IMR-90 (cell line): ENCODE results near the gene SLC12A6. TPM values are rescaled to one million over a fixed set of nuclear protein-coding genes. Genes with fewer than 3 reads are reported as not detected.
A peak's percentile ranks its signal among the peaks of the same experiment; 100 is the strongest.

ENCODE experiments used
- ATAC-seq: fragments of 200-7000 bp; cut with Tn5 transposase; 2 replicates; pipeline ENCODE4 v1.9.1; 2020; ENCODE audit warnings: low read depth, mild to moderate bottlenecking, moderate library complexity
- BruUV-seq: library from RNA; stranded (reverse); fragments of 400-500 nt; replicated peaks from 2 replicates; lab custom pipeline; 2021; lab: Mats Ljungman, UMichigan
- CTCF ChIA-PET: fragments of 300-600 bp; formaldehyde crosslinking; extraction: SDS; loops from one replicate; lab custom pipeline; 2021; ENCODE audit warnings: antibody characterized with exemption; lab: Yijun Ruan, JAX
- POLR2A ChIA-PET: fragments of 300-600 bp; sonication (Branson Sonifier 250); formaldehyde crosslinking; loops from one replicate; lab custom pipeline; 2022; ENCODE audit warnings: antibody characterized with exemption; ENCODE audit not compliant: unreplicated experiment; lab: Charles Lee
- DNase-seq: peaks from one replicate; pipeline ENCODE4 v3.0.0; 2013
- H2AFZ ChIP-seq: replicated peaks from 2 replicates; pipeline ENCODE3; 2013; ENCODE audit warnings: low read length, mild to moderate bottlenecking; ENCODE audit not compliant: poor library complexity
- H2AK5ac ChIP-seq: 2 replicates; pipeline ENCODE4 v1.6.1; 2013; ENCODE audit warnings: low read depth, low read length, inconsistent platforms
- H2AK9ac ChIP-seq: replicated peaks from 2 replicates; pipeline ENCODE3; 2013; ENCODE audit warnings: mild to moderate bottlenecking, low read depth, low read length, moderate library complexity; ENCODE audit not compliant: poor library complexity
- H2BK120ac ChIP-seq: 2 replicates; pipeline ENCODE4 v1.6.1; 2013; ENCODE audit warnings: low read depth, low read length, inconsistent platforms
- H2BK15ac ChIP-seq: 3 replicates; pipeline ENCODE4 v1.6.1; 2013; ENCODE audit warnings: low read depth, low read length, inconsistent platforms
- H2BK20ac ChIP-seq: 2 replicates; pipeline ENCODE4 v1.6.1; 2013; ENCODE audit warnings: low read depth, mild to moderate bottlenecking, inconsistent platforms, low read length, moderate library complexity
- H2BK5ac ChIP-seq: 2 replicates; pipeline ENCODE4 v1.6.1; 2013; ENCODE audit warnings: mild to moderate bottlenecking, low read depth, low read length, inconsistent platforms; ENCODE audit not compliant: poor library complexity, severe bottlenecking
- H3K14ac ChIP-seq: replicated peaks from 2 replicates; pipeline ENCODE4 v1.6.1; 2013; ENCODE audit warnings: low read depth, low read length, inconsistent platforms
- H3K18ac ChIP-seq: 2 replicates; pipeline ENCODE4 v1.6.1; 2013; ENCODE audit warnings: low read depth, low read length, control low read depth
- H3K23ac ChIP-seq: 2 replicates; pipeline ENCODE4 v1.6.1; 2013; ENCODE audit warnings: low read depth, low read length, inconsistent platforms
- H3K27ac ChIP-seq: 2 replicates; pipeline ENCODE4 v1.5.1; 2013; ENCODE audit warnings: mild to moderate bottlenecking, control low read depth, low read length; ENCODE audit not compliant: insufficient read depth
- H3K27me3 ChIP-seq: 2 replicates; pipeline ENCODE4 v1.6.1; 2013; ENCODE audit warnings: low read length; ENCODE audit not compliant: control insufficient read depth, insufficient read depth
- H3K36me3 ChIP-seq: 2 replicates; pipeline ENCODE4 v1.6.1; 2013; ENCODE audit warnings: low read length, mixed read lengths; ENCODE audit not compliant: control insufficient read depth, insufficient read depth
- H3K4ac ChIP-seq: 2 replicates; pipeline ENCODE4 v1.6.1; 2013; ENCODE audit warnings: low read depth, low read length, inconsistent platforms
- H3K4me1 ChIP-seq: 2 replicates; pipeline ENCODE4 v1.6.1; 2013; ENCODE audit warnings: low read length, mixed read lengths; ENCODE audit not compliant: control insufficient read depth, insufficient read depth
- H3K4me2 ChIP-seq: 2 replicates; pipeline ENCODE4 v1.6.1; 2013; ENCODE audit warnings: low read depth, mild to moderate bottlenecking, control low read depth, low read length, moderate library complexity
- H3K4me3 ChIP-seq: 2 replicates; pipeline ENCODE4 v1.5.1; 2013; ENCODE audit warnings: low read depth, mild to moderate bottlenecking, control low read depth, low read length, moderate library complexity; ENCODE audit not compliant: insufficient read depth
- H3K56ac ChIP-seq: 2 replicates; pipeline ENCODE4 v1.6.1; 2013; ENCODE audit warnings: low read length, inconsistent platforms; ENCODE audit not compliant: insufficient read depth; ENCODE audit errors: extremely low read depth
- H3K79me1 ChIP-seq, 2 experiments: 2 replicates each; pipeline ENCODE4 v1.6.1; 2013; ENCODE audit warnings: low read length in 2 of 2, inconsistent platforms in 1 of 2, low read depth in 1 of 2
- H3K9ac ChIP-seq: 2 replicates; pipeline ENCODE4 v1.6.1; 2013; ENCODE audit warnings: low read depth, low read length, control low read depth
- H3K9me1 ChIP-seq: 2 replicates; pipeline ENCODE4 v1.6.1; 2013; ENCODE audit warnings: low read length, inconsistent platforms; ENCODE audit not compliant: insufficient read depth
- H3K9me3 ChIP-seq: 2 replicates; pipeline ENCODE4 v1.6.1; 2013; ENCODE audit warnings: low read length; ENCODE audit not compliant: control insufficient read depth, insufficient read depth
- H4K20me1 ChIP-seq: 2 replicates; pipeline ENCODE4 v1.6.1; 2013; ENCODE audit warnings: low read length, inconsistent platforms; ENCODE audit not compliant: insufficient read depth
- H4K5ac ChIP-seq: 2 replicates; pipeline ENCODE4 v1.6.1; 2013; ENCODE audit warnings: mild to moderate bottlenecking, low read depth, low read length, control low read depth
- H4K8ac ChIP-seq, 2 experiments: 2 replicates each; pipeline ENCODE4 v1.6.1; 2013; ENCODE audit warnings: low read depth in 2 of 2, low read length in 2 of 2, control low read depth in 1 of 2, inconsistent platforms in 1 of 2
- H4K91ac ChIP-seq: 2 replicates; pipeline ENCODE4 v1.6.1; 2013; ENCODE audit warnings: low read depth, low read length, inconsistent platforms; ENCODE audit not compliant: insufficient read depth
- BHLHE40 ChIP-seq: fragments of 150-350 bp; IDR thresholded peaks from 2 replicates; pipeline ENCODE4 v1.6.1; 2016; ENCODE audit warnings: mild to moderate bottlenecking, low read depth, low read length
- CEBPB ChIP-seq: IDR thresholded peaks from 2 replicates; pipeline ENCODE4 v1.6.1; 2012; ENCODE audit warnings: low read depth, low read length, improper control_type of control experiment
- CHD1 ChIP-seq: IDR thresholded peaks from 2 replicates; pipeline ENCODE4 v1.6.1; 2012; ENCODE audit warnings: low read depth, low read length, improper control_type of control experiment
- FOS ChIP-seq: fragments of 150-350 bp; IDR thresholded peaks from 2 replicates; pipeline ENCODE4 v1.6.1; 2016; ENCODE audit warnings: low read depth, low read length
- MAFK ChIP-seq: IDR thresholded peaks from 2 replicates; pipeline ENCODE4 v1.6.1; 2012; ENCODE audit warnings: low read depth, low read length, improper control_type of control experiment
- MAZ ChIP-seq: IDR thresholded peaks from 2 replicates; pipeline ENCODE4 v1.6.1; 2012; ENCODE audit warnings: low read depth, mild to moderate bottlenecking, low read length, improper control_type of control experiment, moderate library complexity, borderline replicate concordance
- MXI1 ChIP-seq: IDR thresholded peaks from 2 replicates; pipeline ENCODE4 v1.6.1; 2012; ENCODE audit warnings: low read depth, mild to moderate bottlenecking, low read length, moderate library complexity, borderline replicate concordance
- NFE2L2 ChIP-seq: fragments of 150-350 bp; IDR thresholded peaks from 2 replicates; pipeline ENCODE4 v1.6.1; 2016; ENCODE audit warnings: low read depth, mild to moderate bottlenecking, low read length
- POLR2A ChIP-seq: IDR thresholded peaks from 2 replicates; pipeline ENCODE4 v1.6.1; 2012; ENCODE audit warnings: mild to moderate bottlenecking, low read depth, low read length
- RAD21 ChIP-seq: IDR thresholded peaks from 2 replicates; pipeline ENCODE4 v1.6.1; 2012; ENCODE audit warnings: low read length, improper control_type of control experiment
- RCOR1 ChIP-seq: IDR thresholded peaks from 2 replicates; pipeline ENCODE4 v1.6.1; 2012; ENCODE audit warnings: mild to moderate bottlenecking, low read length, improper control_type of control experiment; ENCODE audit not compliant: insufficient replicate concordance
- RFX5 ChIP-seq: IDR thresholded peaks from 2 replicates; pipeline ENCODE4 v1.8.0; 2012; ENCODE audit warnings: low read depth, mild to moderate bottlenecking, low read length, moderate library complexity
- SMC3 ChIP-seq: fragments of 150-350 bp; IDR thresholded peaks from 2 replicates; pipeline ENCODE4 v1.6.1; 2016; ENCODE audit warnings: low read depth, mild to moderate bottlenecking, antibody characterized with exemption, low read length, moderate library complexity
- USF2 ChIP-seq: fragments of 150-350 bp; IDR thresholded peaks from 2 replicates; pipeline ENCODE4 v1.6.1; 2017; ENCODE audit warnings: mild to moderate bottlenecking, antibody characterized with exemption, low read length, low read depth
- WGBS, 2 experiments: methylation state at CpG; one replicate each; pipeline versions ENCODE4 v1.1.5 to v1.1.7; 2013; ENCODE audit warnings: missing lambda C conversion rate in 2 of 2; ENCODE audit not compliant: insufficient read length in 1 of 2; ENCODE audit errors: extremely low coverage in 2 of 2; 5-methylcytosine and 5-hydroxymethylcytosine counted together
- dilution Hi-C: fragments of 300-500 bp; cut with HindIII; formaldehyde crosslinking; loops from one replicate; pipeline ENCODE4 v1.14.3; 2018; ENCODE audit warnings: low sequenced_read_pairs; ENCODE audit not compliant: unreplicated experiment
- in situ Hi-C: fragments of 300-500 bp; cut with MboI; formaldehyde crosslinking; loops from 3 replicates; pipeline ENCODE4 v1.14.3; 2019; ENCODE audit warnings: low sequenced_read_pairs, inconsistent platforms, mixed read lengths
- intact Hi-C: fragments of 100-400 bp; cut with micrococcal nuclease; formaldehyde crosslinking; loops from 2 replicates; pipeline ENCODE4 v1.10.0; 2022
- polyA plus RNA-seq, 3 experiments: library from polyadenylated mRNA; depleted of rRNA; stranded (reverse); fragments of >200 nt; gene quantifications; 2 replicates each; pipeline ENCODE4 v1.2.3, GENCODE V29; 2012; ENCODE audit warnings: low replicate concordance in 1 of 3
- total RNA-seq: library from RNA; depleted of rRNA; stranded (reverse); fragments of >200 nt; gene quantifications from 2 replicates; pipeline ENCODE4 v1.2.3, GENCODE V29; 2012
- TF ChIP-seq, protein P1 (sequence below): fragments of 150-350 bp; IDR thresholded peaks from 2 replicates; pipeline ENCODE4 v1.6.1; 2016; ENCODE audit warnings: low read depth, mild to moderate bottlenecking, low read length, moderate library complexity, borderline replicate concordance

SLC12A6 gene
- total and polyA plus RNA-seq, 2 of the 4 experiments (the other 2 are of a cell fraction), result 7.7 to 10.2 TPM

GRCh38 chr15:34342737-34343575 is 5.4 kb upstream of the SLC12A6 start, which contains the start of the genes NOP10 and NUTM1:
TSS of gene NOP10 (minus strand) at chr15:34343136. CDS start at chr15:34343073, 63 bp downstream.
TSS of gene NUTM1 (plus strand) at chr15:34343315. CDS start at chr15:34343697, 382 bp downstream.
- CTCF ChIA-PET, result interaction anchor here (0.6 to 1.4 kb wide), 5 partner anchors 25 to 245 kb away, joined by 3 to 5 read pairs (median 4); partner anchors contain the start of genes KATNBL1 and LPCAT4
- Histone ChIP-seq H3K36me3 (peaks cover 7% of the 10 kb centered on the region), H3K18ac (peak within 1 kb of the TSS; percentile 96), H2BK5ac (peak within 1 kb of the TSS; percentile 96), H2BK15ac (no peak within 1 kb of the TSS; the same call in 2 of the 3 replicates), H2BK20ac (peak within 1 kb of the TSS; percentile 27; the same call in 1 of the 2 replicates), H3K9me3 (no peaks in the 10 kb centered on the region), H3K4me2 (peak within 1 kb of the TSS; percentile 76), H3K9me1 (0 out of 2 replicates have a peak, but pooled peaks cover 3% of the 10 kb centered on the region), H2AFZ (peak within 1 kb of the TSS; percentile 94), H3K23ac (peak within 1 kb of the TSS; percentile 99), H3K4ac (peak within 1 kb of the TSS; percentile 98), H4K8ac (peak within 1 kb of the TSS; percentile 63 to 97), H3K4me1 (peaks cover 3% of the 10 kb centered on the region; the same call in 1 of the 2 replicates), H4K5ac (peak within 1 kb of the TSS; percentile 97), H2AK5ac (peak within 1 kb of the TSS; percentile 94), H4K20me1 (peaks cover 3% of the 10 kb centered on the region; the same call in 1 of the 2 replicates), H4K91ac (peak within 1 kb of the TSS; percentile 93), H3K79me1 (peaks cover 0 to 22% of the 10 kb centered on the region in 2 experiments; a peak in 2 of 4 replicates), H3K14ac (peak within 1 kb of the TSS; percentile 100), H3K27ac (peak within 1 kb of the TSS; percentile 90), H3K4me3 (peak within 1 kb of the TSS; percentile 90), H2AK9ac (peak within 1 kb of the TSS; percentile 90), H3K27me3 (no peaks in the 10 kb centered on the region), H3K56ac (peak within 1 kb of the TSS; percentile 95), H2BK120ac (peak within 1 kb of the TSS; percentile 83), H3K9ac (peak within 1 kb of the TSS; percentile 96)
- ATAC-seq (peak; percentile 84), DNase-seq (peak; percentile 93)
- dilution Hi-C loops, result no loop called here
- in situ Hi-C loops, result no loop called here
- no TSS peak for BruUV-seq
- 4% methylated on average over 8 of the region's 38 CpGs; no CpG with 5 or more reads in 1 of the 2 experiments for WGBS, 2 experiments
- intact Hi-C loops, result loop anchor here (1.0 kb wide), 3 partner anchors 24 to 245 kb away; partner anchors contain the start of gene LPCAT4
- POLR2A ChIA-PET, result interaction anchor here (0.6 to 0.7 kb wide), 2 partner anchors 29 to 245 kb away, joined by 3 to 16 read pairs; no protein-coding TSS in a partner anchor
- TF ChIP-seq RAD21 (peak; percentile 69), USF2 (peak; percentile 98), RFX5 (no peak), MAFK (no peak), POLR2A (peak; percentile 75), NFE2L2 (no peak), RCOR1 (no peak), CEBPB (no peak), CHD1 (no peak), SMC3 (peak; percentile 78), MXI1 (0 out of 2 replicates have a peak, but pooled peaks have one; percentile 53), MAZ (peak; percentile 38; the same call in 1 of the 2 replicates), BHLHE40 (peak; percentile 75), FOS (no peak)
- TF ChIP-seq, protein P1, sequence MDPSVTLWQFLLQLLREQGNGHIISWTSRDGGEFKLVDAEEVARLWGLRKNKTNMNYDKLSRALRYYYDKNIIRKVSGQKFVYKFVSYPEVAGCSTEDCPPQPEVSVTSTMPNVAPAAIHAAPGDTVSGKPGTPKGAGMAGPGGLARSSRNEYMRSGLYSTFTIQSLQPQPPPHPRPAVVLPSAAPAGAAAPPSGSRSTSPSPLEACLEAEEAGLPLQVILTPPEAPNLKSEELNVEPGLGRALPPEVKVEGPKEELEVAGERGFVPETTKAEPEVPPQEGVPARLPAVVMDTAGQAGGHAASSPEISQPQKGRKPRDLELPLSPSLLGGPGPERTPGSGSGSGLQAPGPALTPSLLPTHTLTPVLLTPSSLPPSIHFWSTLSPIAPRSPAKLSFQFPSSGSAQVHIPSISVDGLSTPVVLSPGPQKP, result no peak
